Stimulated activated CD8-positive, alpha-beta memory T cell treated with anti-CD3 and anti-CD28 coated beads, Interleukin-2, amount 100 ng/mL, for 48 hours (primary cell): ENCODE measurements around the gene HES7.

Source experiments
- DNase-seq, 2 donors: peaks; one replicate each; pipeline ENCODE4 v3.0.0-alpha.2; 2020; ENCODE audit warnings: low read depth in 2 of 2

The HES7 gene

GRCh38 chr17:8155231-8155995 lies 31.5 kb upstream of the HES7 start:
- no peak for DNase-seq

GRCh38 chr17:8154608-8155155 lies 30.8 kb upstream of the HES7 start:
- DNase-seq = no peak

GRCh38 chr17:8153957-8154607 lies 30.2 kb upstream of the HES7 start:
- DNase-seq = peak; percentile 75 to 91

GRCh38 chr17:8153525-8153956 lies 29.6 kb upstream of the HES7 start:
- DNase-seq = peak in 1 of 2 donors; percentile 53

- DNase-seq = no peak
These were observed 29.1 kb upstream of the HES7 start for GRCh38 chr17:8153031-8153451.

- peak; percentile 91 for DNase-seq
These were observed 28.3 kb upstream of the HES7 start, which contains the start of gene PER1 for GRCh38 chr17:8152112-8152775. PER1 (minus strand) TSS chr17:8152404; CDS start chr17:8150706, 1,698 bp downstream.

GRCh38 chr17:8151641-8152111 lies 27.8 kb upstream of the HES7 start:
- DNase-seq = no peak

GRCh38 chr17:8151120-8151640 lies 27.3 kb upstream of the HES7 start:
- DNase-seq = peak; percentile 80 to 87

GRCh38 chr17:8150194-8151119 lies 26.6 kb upstream of the HES7 start:
- no peak for DNase-seq

- DNase-seq = no peak
These were observed 25.7 kb upstream of the HES7 start for GRCh38 chr17:8149419-8150193.

- DNase-seq = no peak
These were observed 24.7 kb upstream of the HES7 start for GRCh38 chr17:8148560-8148959.

- no peak for DNase-seq
These were observed 24.0 kb upstream of the HES7 start for GRCh38 chr17:8147805-8148404.

GRCh38 chr17:8147141-8147804 lies 23.4 kb upstream of the HES7 start:
- DNase-seq = no peak

- DNase-seq = no peak
These were observed 22.7 kb upstream of the HES7 start for GRCh38 chr17:8146381-8147140.

- DNase-seq = no peak
These were observed 21.9 kb upstream of the HES7 start for GRCh38 chr17:8145811-8146210.

- no peak for DNase-seq
These were observed 20.7 kb upstream of the HES7 start for GRCh38 chr17:8144401-8145231.
